Lower lobe of right lung (tissue), 2 donors: ENCODE measurements around the gene DDAH1. TPM values are rescaled to one million over a fixed set of nuclear protein-coding genes. Genes with fewer than 3 reads are reported as not detected.
A peak's percentile ranks its signal among the peaks of the same experiment; 100 is the strongest.

Experiments used
- ATAC-seq, 2 donors: fragments of 200-7000 bp; cut with Tn5 transposase; one replicate each; pipeline ENCODE4 v1.9.1; 2020 to 2022; ENCODE audit warnings: mild to moderate bottlenecking in 2 of 2, moderate library complexity in 2 of 2
- DNase-seq: peaks from one replicate; pipeline ENCODE4 v3.0.0-alpha.2; 2020
- H3K27ac ChIP-seq: fragments of 200-600 bp; one replicate; pipeline ENCODE4 v1.8.0; 2022
- H3K27me3 ChIP-seq: fragments of 200-600 bp; one replicate; pipeline ENCODE4 v1.8.0; 2022; ENCODE audit warnings: low read depth
- H3K36me3 ChIP-seq: fragments of 200-600 bp; one replicate; pipeline ENCODE4 v1.8.0; 2022; ENCODE audit warnings: mild to moderate bottlenecking
- H3K4me1 ChIP-seq: fragments of 200-600 bp; one replicate; pipeline ENCODE4 v1.8.0; 2022
- H3K4me3 ChIP-seq: fragments of 200-600 bp; one replicate; pipeline ENCODE4 v1.8.0; 2022; ENCODE audit warnings: mild to moderate bottlenecking
- H3K9me3 ChIP-seq: fragments of 200-600 bp; one replicate; pipeline ENCODE4 v1.8.0; 2022
- intact Hi-C: fragments of 100-400 bp; cut with DNase I; formaldehyde crosslinking; loops from one replicate; pipeline ENCODE4 v1.11.0; 2022
- total RNA-seq: library from RNA; stranded (reverse); fragmentation: NEBNext Ultra II Directional; extraction: Animal tissue kit (Norgen Biotek cat#: 25700); gene quantifications from one replicate; pipeline ENCODE4 v1.2.1, GENCODE V29; 2021
- TF ChIP-seq, protein P1 (sequence below): fragments of 200-600 bp; IDR thresholded peaks from one replicate; pipeline ENCODE4 v1.8.0; 2022; ENCODE audit warnings: antibody characterized with exemption, mild to moderate bottlenecking
- donor health status: DM: no; HTN: yes; CAD: no; lungs with severe emphysema.

DDAH1 gene
- total RNA-seq, 1 donor from 2014 or later: 48.4 TPM

- Histone ChIP-seq H3K36me3 (no peaks in the 10 kb centered on the region), H3K9me3 (no peaks in the 10 kb centered on the region), H3K4me3 (no peak overlapping the region), H3K27ac (no peak overlapping the region), H3K27me3 (no peaks in the 10 kb centered on the region), H3K4me1 (peaks cover 50% of the 10 kb centered on the region)
- TF ChIP-seq, protein P1, sequence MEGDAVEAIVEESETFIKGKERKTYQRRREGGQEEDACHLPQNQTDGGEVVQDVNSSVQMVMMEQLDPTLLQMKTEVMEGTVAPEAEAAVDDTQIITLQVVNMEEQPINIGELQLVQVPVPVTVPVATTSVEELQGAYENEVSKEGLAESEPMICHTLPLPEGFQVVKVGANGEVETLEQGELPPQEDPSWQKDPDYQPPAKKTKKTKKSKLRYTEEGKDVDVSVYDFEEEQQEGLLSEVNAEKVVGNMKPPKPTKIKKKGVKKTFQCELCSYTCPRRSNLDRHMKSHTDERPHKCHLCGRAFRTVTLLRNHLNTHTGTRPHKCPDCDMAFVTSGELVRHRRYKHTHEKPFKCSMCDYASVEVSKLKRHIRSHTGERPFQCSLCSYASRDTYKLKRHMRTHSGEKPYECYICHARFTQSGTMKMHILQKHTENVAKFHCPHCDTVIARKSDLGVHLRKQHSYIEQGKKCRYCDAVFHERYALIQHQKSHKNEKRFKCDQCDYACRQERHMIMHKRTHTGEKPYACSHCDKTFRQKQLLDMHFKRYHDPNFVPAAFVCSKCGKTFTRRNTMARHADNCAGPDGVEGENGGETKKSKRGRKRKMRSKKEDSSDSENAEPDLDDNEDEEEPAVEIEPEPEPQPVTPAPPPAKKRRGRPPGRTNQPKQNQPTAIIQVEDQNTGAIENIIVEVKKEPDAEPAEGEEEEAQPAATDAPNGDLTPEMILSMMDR: no peak
- intact Hi-C loops: no loop called here
- DNase-seq: no peak
- ATAC-seq: no peak
Measured at GRCh38 chr1:85277802-85278201, 187.2 kb downstream of the DDAH1 start.

DNA sequence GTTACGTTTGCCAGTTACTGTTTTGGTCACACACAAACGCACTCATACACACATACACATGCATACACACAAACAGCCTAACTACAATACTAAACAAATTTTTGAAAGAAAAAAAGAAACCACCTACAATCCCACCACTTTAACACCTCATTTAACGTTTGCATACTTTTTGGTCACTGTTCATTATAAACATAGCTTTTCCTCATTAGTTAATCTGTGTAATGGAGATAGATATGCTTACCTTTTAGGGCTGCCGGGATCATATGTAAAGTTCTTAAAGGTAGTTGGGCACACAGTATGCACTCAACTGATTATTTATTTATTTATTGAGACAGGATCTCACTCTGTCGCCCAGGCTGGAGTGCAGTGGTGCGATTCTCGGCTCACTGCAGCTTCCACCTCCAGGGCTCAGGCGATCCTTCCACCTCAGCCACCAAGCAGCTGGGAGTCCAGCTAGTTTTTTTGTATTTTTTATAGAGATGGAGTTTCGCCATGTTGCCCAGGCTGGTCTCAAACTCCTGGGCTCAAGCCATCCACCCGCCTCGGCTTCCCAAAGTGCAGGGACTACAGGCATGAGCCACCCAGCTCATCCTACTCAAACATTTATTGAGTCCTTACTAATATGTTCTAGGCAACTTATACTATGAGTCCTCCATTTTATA lies 187.8 kb downstream of the DDAH1 start:
- Histone ChIP-seq H3K27ac (peak overlapping the region; percentile 99), H3K4me1 (peaks cover 54% of the 10 kb centered on the region)
- TF ChIP-seq, protein P1: no peak

DNA sequence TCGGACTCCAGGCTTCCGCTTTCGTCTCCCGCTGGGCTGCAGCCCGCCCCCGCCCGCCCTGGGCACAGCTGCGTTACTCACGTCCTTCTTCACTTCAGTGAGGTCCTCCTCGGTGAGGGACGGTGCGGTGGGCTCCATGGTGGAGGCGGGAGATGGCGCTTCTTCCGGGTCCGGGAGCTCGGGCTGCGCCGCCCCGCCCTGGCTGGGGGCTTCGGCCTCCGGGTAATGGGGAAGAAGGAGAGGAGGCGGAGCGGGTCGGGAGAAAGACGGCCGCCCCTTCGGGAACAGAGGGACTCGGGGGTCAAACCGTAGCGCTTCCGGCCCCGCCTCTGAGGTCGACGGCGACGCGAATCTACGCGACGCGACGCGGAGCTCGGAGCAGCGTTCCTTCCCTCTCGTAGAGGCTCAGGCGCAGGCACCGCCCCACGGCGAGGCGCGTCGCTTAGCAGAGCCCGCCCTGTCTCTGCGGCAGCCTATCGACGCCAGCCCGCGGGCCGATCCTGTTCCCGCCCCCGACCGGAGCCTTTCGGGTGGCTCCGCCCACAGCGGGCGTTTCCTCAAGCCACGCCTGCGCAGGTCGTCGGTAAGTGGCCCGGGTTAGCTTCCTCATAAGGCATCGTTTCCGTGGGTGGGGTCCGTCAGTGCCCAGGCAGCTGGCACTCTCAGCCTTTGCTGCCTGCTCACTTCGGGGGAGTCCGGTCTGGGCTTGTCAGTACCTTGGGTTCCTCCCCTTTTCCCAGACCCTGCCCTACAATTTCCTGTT lies 188.6 kb downstream of the DDAH1 start, which contains the start of gene BCL10:
Gene BCL10, minus strand, starts transcription at position 418 of the 763 bp plus-strand sequence. Its CDS starts 280 bp downstream, at position 138.
- Histone ChIP-seq H3K4me1 (peaks cover 61% of the 10 kb centered on the region), H3K27me3 (no peaks in the 10 kb centered on the region), H3K9me3 (no peaks in the 10 kb centered on the region), H3K36me3 (peaks cover 6% of the 10 kb centered on the region), H3K4me3 (peak within 1 kb of the TSS; percentile 88), H3K27ac (peak within 1 kb of the TSS; percentile 99)
- DNase-seq (peak; percentile 100), ATAC-seq (peak; percentile 99)
- TF ChIP-seq, protein P1: no peak
- intact Hi-C loops: no loop called here

More for the DNA sequence above, 187.8 kb downstream of the DDAH1 start:
- Histone ChIP-seq H3K9me3 (no peaks in the 10 kb centered on the region), H3K27me3 (no peaks in the 10 kb centered on the region), H3K36me3 (no peaks in the 10 kb centered on the region), H3K4me3 (peak overlapping the region; percentile 88)
- DNase-seq (no peak), ATAC-seq (no peak)
- intact Hi-C loops: no loop called here

DNA sequence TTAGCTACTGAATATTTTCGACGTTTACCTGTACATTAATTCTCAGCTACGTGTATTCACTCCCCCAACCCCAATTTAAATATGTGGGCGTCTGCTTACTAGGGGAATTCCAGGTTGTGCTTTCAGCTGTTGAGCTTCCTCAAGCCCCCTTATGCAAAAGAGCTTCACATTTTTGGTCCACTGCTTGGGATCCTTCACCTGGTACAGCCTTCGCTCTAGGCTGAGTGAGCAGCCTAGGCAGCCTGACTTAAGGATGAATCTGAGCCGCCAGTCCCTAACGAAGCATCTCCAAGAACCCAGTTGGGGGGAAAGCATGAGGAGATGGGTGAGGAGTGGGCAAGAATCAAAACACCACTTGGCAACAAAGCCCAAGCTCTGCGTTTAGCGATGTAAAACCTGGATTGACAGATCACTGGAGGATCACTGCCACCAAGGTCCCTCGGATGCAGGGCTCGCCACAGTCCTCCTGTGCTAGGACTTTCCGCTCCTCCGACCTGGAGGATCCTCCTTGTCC lies 189.2 kb downstream of the DDAH1 start:
- intact Hi-C loops: no loop called here
- Histone ChIP-seq H3K4me3 (peak overlapping the region; percentile 88), H3K27ac (peak overlapping the region; percentile 99), H3K27me3 (no peaks in the 10 kb centered on the region), H3K36me3 (peaks cover 12% of the 10 kb centered on the region), H3K9me3 (no peaks in the 10 kb centered on the region), H3K4me1 (peaks cover 68% of the 10 kb centered on the region)
- TF ChIP-seq, protein P1: no peak
- peak; percentile 0 to 1 for ATAC-seq
- DNase-seq: no peak

GRCh38 chr1:85274969-85275453 lies 189.9 kb downstream of the DDAH1 start:
- peaks cover 20% of the 10 kb centered on the region for H3K36me3 ChIP-seq
- H3K27me3 ChIP-seq: no peaks in the 10 kb centered on the region
- peak in 1 of 2 donors; percentile 18 for ATAC-seq
- TF ChIP-seq, protein P1: no peak
- no peaks in the 10 kb centered on the region for H3K9me3 ChIP-seq
- peak overlapping the region; percentile 88 for H3K4me3 ChIP-seq
- peak overlapping the region; percentile 99 for H3K27ac ChIP-seq
- no peak for DNase-seq
- intact Hi-C loops: no loop called here
- peaks cover 74% of the 10 kb centered on the region for H3K4me1 ChIP-seq
